GM12878 (cell line): Measurements from ENCODE around the gene UTP11. TPM values are rescaled to one million over a fixed set of nuclear protein-coding genes. Genes with fewer than 3 reads are reported as not detected.

Source experiments
- ATAC-seq: fragments of 200-7000 bp; cut with Tn5 transposase; 3 replicates; pipeline ENCODE4 v1.9.1; 2020; ENCODE audit warnings: mild to moderate bottlenecking, moderate library complexity
- BruUV-seq: library from RNA; stranded (reverse); fragments of 400-500 nt; replicated peaks from 2 replicates; lab custom pipeline; 2021; lab: Mats Ljungman, UMichigan
- CTCF ChIA-PET: fragments of 300-600 bp; sonication (Branson Sonifier 250); formaldehyde crosslinking; extraction: SDS; loops from one replicate; lab custom pipeline; 2021; ENCODE audit warnings: inconsistent platforms; lab: Yijun Ruan, JAX
- POLR2A ChIA-PET: fragments of 350-600 bp; formaldehyde crosslinking; extraction: SDS; loops from one replicate; lab custom pipeline; 2021; ENCODE audit warnings: inconsistent platforms; lab: Charles Lee
- RAD21 ChIA-PET: fragments of 300-600 bp; sonication (Branson Sonifier 250); formaldehyde crosslinking; loops from one replicate; lab custom pipeline; 2023; ENCODE audit warnings: antibody characterized with exemption; ENCODE audit not compliant: unreplicated experiment; lab: Charles Lee
- SMC1A ChIA-PET: fragments of 300-600 bp; sonication (Branson Sonifier 250); formaldehyde crosslinking; loops from one replicate; lab custom pipeline; 2023; ENCODE audit not compliant: unreplicated experiment, uncharacterized antibody; lab: Charles Lee
- DNase-seq: peaks from one replicate; pipeline ENCODE4 v3.0.0-alpha.2; 2011; ENCODE audit warnings: low read depth, low spot score
- FAIRE-seq: peaks from 3 replicates; lab custom pipeline; 2011; peaks lifted over from hg19 to GRCh38; lab: Jason Lieb, UNC
- H2AFZ ChIP-seq: 2 replicates; pipeline ENCODE4 v1.6.0; 2011; ENCODE audit warnings: low read depth, low read length, control low read depth; ENCODE audit not compliant: control insufficient read depth
- H3K27ac ChIP-seq: 2 replicates; pipeline ENCODE4 v1.5.1; 2011; ENCODE audit warnings: control low read depth; ENCODE audit not compliant: control insufficient read depth, insufficient read depth
- H3K27me3 ChIP-seq, 2 experiments: replicated peaks in 1 of 2; 2 replicates each; pipeline versions ENCODE4 v1.6.0 to v1.6.1; 2011; ENCODE audit warnings: low read length in 1 of 2; ENCODE audit not compliant: control insufficient read depth in 2 of 2, insufficient read depth in 2 of 2
- H3K36me3 ChIP-seq, 2 experiments: 2 replicates each; pipeline ENCODE4 v1.5.1; 2011; ENCODE audit warnings: low read length in 1 of 2; ENCODE audit not compliant: control insufficient read depth in 2 of 2, insufficient read depth in 2 of 2
- H3K4me1 ChIP-seq: 2 replicates; pipeline ENCODE4 v1.6.1; 2011; ENCODE audit warnings: mild to moderate bottlenecking, low read length, moderate library complexity, mixed read lengths; ENCODE audit not compliant: control insufficient read depth, insufficient read depth
- H3K4me2 ChIP-seq: 2 replicates; pipeline ENCODE4 v1.6.0; 2011; ENCODE audit warnings: control low read depth; ENCODE audit not compliant: control insufficient read depth, insufficient read depth
- H3K4me3 ChIP-seq: fragments of 200-600 bp; sonication (generic); 2 replicates; pipeline ENCODE4 v1.5.1; 2016
- H3K79me2 ChIP-seq: 2 replicates; pipeline ENCODE4 v1.6.0; 2011; ENCODE audit warnings: low read length; ENCODE audit not compliant: control insufficient read depth, insufficient read depth
- H3K9ac ChIP-seq: 2 replicates; pipeline ENCODE4 v1.8.0; 2011; ENCODE audit warnings: low read length, control low read depth, mixed read lengths; ENCODE audit not compliant: control insufficient read depth, insufficient read depth
- H3K9me3 ChIP-seq: replicated peaks from 3 replicates; pipeline ENCODE4 v1.5.1; 2011; ENCODE audit warnings: mild to moderate bottlenecking, low read length; ENCODE audit not compliant: control insufficient read depth, insufficient read depth
- H4K20me1 ChIP-seq: 2 replicates; pipeline ENCODE4 v1.6.0; 2011; ENCODE audit not compliant: control insufficient read depth, insufficient read depth
- SP1 ChIP-seq: IDR thresholded peaks from one replicate; pipeline ENCODE4 v1.6.1; 2011; ENCODE audit warnings: low read depth, low read length
- WGBS: methylation state at CpG from one replicate; pipeline ENCODE4 v1.1.6; 2016; ENCODE audit warnings: low lambda C conversion rate; ENCODE audit not compliant: insufficient replicate concordance, insufficient coverage; ENCODE audit errors: missing lambda C conversion rate; 5-methylcytosine and 5-hydroxymethylcytosine counted together
- in situ Hi-C: fragments of 300-500 bp; cut with MboI; formaldehyde crosslinking; loops from 9 replicates; pipeline ENCODE4 v1.14.3; 2018; ENCODE audit warnings: mixed read lengths
- intact Hi-C: fragments of 100-400 bp; cut with micrococcal nuclease; formaldehyde crosslinking; loops from one replicate; pipeline ENCODE4 v1.14.2; 2022; ENCODE audit not compliant: unreplicated experiment
- polyA plus RNA-seq, 11 experiments: library from polyadenylated mRNA; depleted of rRNA in 4 of 11; unstranded in 6 of 11; stranded (reverse) in 5 of 11; fragments of >200 nt; fragmentation: Nextera tagmentation in 4 of 11; fragmentation: Illumina TruSeq in 1 of 11; extraction: Ambion mirVana in 4 of 11; extraction: Trizol in 1 of 11; gene quantifications; 1 replicate in 1 of 11; 2 replicates in 10 of 11; pipeline versions ENCODE4 v1.2.1 to v1.2.3, GENCODE V29; 2011 to 2016; ENCODE audit warnings: inconsistent platforms in 2 of 11, missing spikeins in 2 of 11, low read depth in 1 of 11
- total RNA-seq, 4 experiments: library from RNA; depleted of rRNA in 3 of 4; stranded (reverse); fragments of >200 nt in 3 of 4; fragmentation: Illumina TruSeq in 1 of 4; extraction: Trizol in 1 of 4; gene quantifications; 2 replicates each; pipeline versions ENCODE4 v1.2.1 to v1.2.3, GENCODE V29; 2013 to 2021
- TF ChIP-seq, protein P1 (sequence below): IDR thresholded peaks from 2 replicates; pipeline ENCODE4 v1.6.1; 2012; ENCODE audit warnings: mild to moderate bottlenecking, low read depth, low read length

The UTP11 gene
- total and polyA plus RNA-seq, 10 of the 15 experiments (the other 5 are each of a cell fraction or from before 2014, with no cell fraction given), result 34.5 to 146 (median 64.2) TPM

DNA sequence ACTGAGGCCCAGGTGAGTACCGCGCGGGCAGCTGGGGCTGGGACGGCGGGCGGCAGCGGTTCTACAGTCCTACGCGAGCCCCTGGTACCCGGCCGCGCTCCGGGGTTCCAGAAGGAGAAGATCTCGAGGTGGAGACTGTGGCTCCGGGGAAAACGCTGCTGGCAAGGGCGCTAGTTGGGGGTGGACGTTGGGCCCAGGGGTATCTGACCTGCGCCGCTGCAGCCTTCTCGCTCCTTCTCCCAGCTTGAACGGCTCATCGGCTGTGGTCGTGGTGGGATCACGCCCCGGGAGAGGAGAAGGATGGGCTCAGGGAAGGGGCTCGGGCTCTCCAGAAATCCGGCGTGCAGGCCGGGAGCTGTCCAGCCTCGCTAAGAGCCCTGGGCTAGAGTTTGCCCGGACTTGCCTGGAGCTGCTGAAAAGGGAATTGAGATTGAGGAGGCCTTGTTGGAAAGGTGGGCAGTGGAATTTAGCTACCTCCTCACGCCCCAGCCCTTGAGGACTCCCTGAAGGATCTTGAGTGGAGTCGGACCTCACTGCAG lies 35.1 kb downstream of the UTP11 start:
- Histone ChIP-seq H3K4me1 (peaks cover 15% of the 10 kb centered on the region), H3K27ac (no peak overlapping the region), H3K9ac (no peak overlapping the region), H3K4me2 (peak overlapping the region; percentile 94; the same call in 1 of the 2 replicates), H4K20me1 (no peaks in the 10 kb centered on the region; the same call in 1 of the 2 replicates), H2AFZ (no peak overlapping the region; the same call in 1 of the 2 replicates), H3K36me3 (no peaks in the 10 kb centered on the region), H3K4me3 (peak overlapping the region; percentile 57; the same call in 1 of the 2 replicates), H3K79me2 (no peaks in the 10 kb centered on the region), H3K9me3 (no peaks in the 10 kb centered on the region), H3K27me3 (peaks cover 9 to 13% of the 10 kb centered on the region in 2 experiments)
- DNase-seq (no peak), ATAC-seq (no peak), FAIRE-seq (no peak)
- ChIA-PET SMC1A (interaction anchor here (1.2 to 23.8 kb wide), 7 partner anchors 9 to 543 kb away, joined by 3 to 316 read pairs (median 7); no protein-coding TSS in a partner anchor), POLR2A (interaction anchor here (0.6 to 1.6 kb wide), 6 partner anchors 11 to 819 kb away, joined by 3 to 4 read pairs (median 3); no protein-coding TSS in a partner anchor), RAD21 (interaction anchor here (0.8 to 3.4 kb wide), 12 partner anchors 9 to 772 kb away, joined by 3 to 20 read pairs (median 4); no protein-coding TSS in a partner anchor), CTCF (interaction anchor here (0.8 to 3.1 kb wide), 7 partner anchors 8 to 41 kb away, joined by 3 to 27 read pairs (median 3); no protein-coding TSS in a partner anchor)
- TF ChIP-seq, protein P1, sequence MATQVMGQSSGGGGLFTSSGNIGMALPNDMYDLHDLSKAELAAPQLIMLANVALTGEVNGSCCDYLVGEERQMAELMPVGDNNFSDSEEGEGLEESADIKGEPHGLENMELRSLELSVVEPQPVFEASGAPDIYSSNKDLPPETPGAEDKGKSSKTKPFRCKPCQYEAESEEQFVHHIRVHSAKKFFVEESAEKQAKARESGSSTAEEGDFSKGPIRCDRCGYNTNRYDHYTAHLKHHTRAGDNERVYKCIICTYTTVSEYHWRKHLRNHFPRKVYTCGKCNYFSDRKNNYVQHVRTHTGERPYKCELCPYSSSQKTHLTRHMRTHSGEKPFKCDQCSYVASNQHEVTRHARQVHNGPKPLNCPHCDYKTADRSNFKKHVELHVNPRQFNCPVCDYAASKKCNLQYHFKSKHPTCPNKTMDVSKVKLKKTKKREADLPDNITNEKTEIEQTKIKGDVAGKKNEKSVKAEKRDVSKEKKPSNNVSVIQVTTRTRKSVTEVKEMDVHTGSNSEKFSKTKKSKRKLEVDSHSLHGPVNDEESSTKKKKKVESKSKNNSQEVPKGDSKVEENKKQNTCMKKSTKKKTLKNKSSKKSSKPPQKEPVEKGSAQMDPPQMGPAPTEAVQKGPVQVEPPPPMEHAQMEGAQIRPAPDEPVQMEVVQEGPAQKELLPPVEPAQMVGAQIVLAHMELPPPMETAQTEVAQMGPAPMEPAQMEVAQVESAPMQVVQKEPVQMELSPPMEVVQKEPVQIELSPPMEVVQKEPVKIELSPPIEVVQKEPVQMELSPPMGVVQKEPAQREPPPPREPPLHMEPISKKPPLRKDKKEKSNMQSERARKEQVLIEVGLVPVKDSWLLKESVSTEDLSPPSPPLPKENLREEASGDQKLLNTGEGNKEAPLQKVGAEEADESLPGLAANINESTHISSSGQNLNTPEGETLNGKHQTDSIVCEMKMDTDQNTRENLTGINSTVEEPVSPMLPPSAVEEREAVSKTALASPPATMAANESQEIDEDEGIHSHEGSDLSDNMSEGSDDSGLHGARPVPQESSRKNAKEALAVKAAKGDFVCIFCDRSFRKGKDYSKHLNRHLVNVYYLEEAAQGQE, result peak; percentile 67; the same call in 1 of the 2 replicates
- TF ChIP-seq SP1, result no peak
- intact Hi-C loops, result no loop called here
- in situ Hi-C loops, result loop anchor here (25.0 kb wide), 1 partner anchor 540 kb away; no protein-coding TSS in a partner anchor
- BruUV-seq, result no TSS peak
- 36% methylated on average over 27 of the region's 34 CpGs for WGBS
